Liver (tissue), 9 donors: ENCODE data around the gene TTC29. TPM values are rescaled to one million over a fixed set of nuclear protein-coding genes. Genes with fewer than 3 reads are reported as not detected.
A peak's percentile ranks its signal among the peaks of the same experiment; 100 is the strongest.

Experiments
- DNase-seq: peaks from one replicate; pipeline ENCODE4 v3.0.0-alpha.2; 2017; ENCODE audit warnings: low spot score
- H3K27ac ChIP-seq, 2 donors: one replicate each; pipeline ENCODE4 v1.7.0; 2013; ENCODE audit warnings: inconsistent platforms in 2 of 2, low read length in 2 of 2, control low read depth in 1 of 2, low read depth in 1 of 2, mild to moderate bottlenecking in 1 of 2
- H3K27me3 ChIP-seq, 4 donors: one replicate each; pipeline versions ENCODE4 v1.6.1 to v1.7.0; 2013; ENCODE audit warnings: low read length in 3 of 4, inconsistent platforms in 1 of 4, mild to moderate bottlenecking in 1 of 4, moderate library complexity in 1 of 4; ENCODE audit not compliant: control insufficient read depth in 4 of 4, insufficient read depth in 4 of 4
- H3K36me3 ChIP-seq, 4 donors: one replicate each; pipeline versions ENCODE4 v1.6.1 to v1.7.0; 2013; ENCODE audit warnings: low read length in 3 of 4, mild to moderate bottlenecking in 3 of 4, low read depth in 1 of 4, moderate library complexity in 1 of 4; ENCODE audit not compliant: control insufficient read depth in 4 of 4, insufficient read depth in 3 of 4
- H3K4me1 ChIP-seq, 4 donors: one replicate each; pipeline versions ENCODE4 v1.6.1 to v1.7.0; 2013; ENCODE audit warnings: low read length in 3 of 4, mild to moderate bottlenecking in 3 of 4, moderate library complexity in 1 of 4; ENCODE audit not compliant: control insufficient read depth in 4 of 4, insufficient read depth in 4 of 4
- H3K4me3 ChIP-seq, 3 donors: one replicate each; pipeline versions ENCODE4 v1.6.1 to v1.7.0; 2013; ENCODE audit warnings: low read length in 3 of 3, control low read depth in 1 of 3, low read depth in 1 of 3, mild to moderate bottlenecking in 1 of 3
- H3K9ac ChIP-seq, 2 donors: one replicate each; pipeline ENCODE4 v1.7.0; 2013; ENCODE audit warnings: low read length in 2 of 2, mild to moderate bottlenecking in 2 of 2, moderate library complexity in 2 of 2, control low read depth in 1 of 2, low read depth in 1 of 2
- H3K9me3 ChIP-seq, 4 donors: one replicate each; pipeline versions ENCODE4 v1.6.1 to v1.7.0; 2013; ENCODE audit warnings: low read length in 3 of 4; ENCODE audit not compliant: control insufficient read depth in 4 of 4
- ATF3 ChIP-seq: IDR thresholded peaks from 2 replicates; pipeline ENCODE4 v1.6.1; 2016; ENCODE audit warnings: antibody characterized with exemption
- CTCF ChIP-seq: fragments of 150-350 bp; IDR thresholded peaks from 2 replicates; pipeline ENCODE4 v1.5.1; 2017; ENCODE audit warnings: improper control_type of control experiment, low read depth, low read length; ENCODE audit not compliant: missing input control
- EGR1 ChIP-seq, 2 donors: IDR thresholded peaks; 2 replicates each; pipeline ENCODE4 v1.6.1; 2016 to 2018; ENCODE audit warnings: antibody characterized with exemption in 2 of 2, low read depth in 2 of 2
- FOXA1 ChIP-seq: IDR thresholded peaks from 2 replicates; pipeline ENCODE4 v1.6.1; 2016; ENCODE audit warnings: antibody characterized with exemption
- FOXA2 ChIP-seq: IDR thresholded peaks from 2 replicates; pipeline ENCODE4 v1.6.1; 2016; ENCODE audit warnings: antibody characterized with exemption
- HNF4A ChIP-seq, 2 donors: conservative IDR thresholded peaks; 2 replicates each; pipeline ENCODE4 v1.6.1; 2016; ENCODE audit warnings: antibody characterized with exemption in 2 of 2, mild to moderate bottlenecking in 2 of 2
- HNF4G ChIP-seq: IDR thresholded peaks from 2 replicates; pipeline ENCODE4 v1.6.1; 2016; ENCODE audit warnings: antibody characterized with exemption
- JUND ChIP-seq, 2 donors: IDR thresholded peaks; 2 replicates each; pipeline ENCODE4 v1.6.1; 2016; ENCODE audit warnings: antibody characterized with exemption in 2 of 2
- MAX ChIP-seq: IDR thresholded peaks from 2 replicates; pipeline ENCODE4 v1.6.1; 2016; ENCODE audit warnings: antibody characterized with exemption
- NR2F2 ChIP-seq: IDR thresholded peaks from 2 replicates; pipeline ENCODE4 v1.6.1; 2016; ENCODE audit warnings: antibody characterized with exemption
- RAD21 ChIP-seq, 2 donors: IDR thresholded peaks; 2 replicates each; pipeline ENCODE4 v1.6.1; 2016; ENCODE audit warnings: antibody characterized with exemption in 2 of 2, mild to moderate bottlenecking in 2 of 2
- REST ChIP-seq: IDR thresholded peaks from 2 replicates; pipeline ENCODE4 v1.6.1; 2016; ENCODE audit warnings: antibody characterized with exemption, mild to moderate bottlenecking
- RXRA ChIP-seq, 2 donors: IDR thresholded peaks; 2 replicates each; pipeline ENCODE4 v1.6.1; 2017 to 2018; ENCODE audit warnings: antibody characterized with exemption in 2 of 2, mild to moderate bottlenecking in 1 of 2
- SP1 ChIP-seq: IDR thresholded peaks from 2 replicates; pipeline ENCODE4 v1.6.1; 2018; ENCODE audit warnings: antibody characterized with exemption, mild to moderate bottlenecking
- TAF1 ChIP-seq: conservative IDR thresholded peaks from 2 replicates; pipeline ENCODE4 v1.6.1; 2016; ENCODE audit warnings: antibody characterized with exemption, mild to moderate bottlenecking
- YY1 ChIP-seq: IDR thresholded peaks from 2 replicates; pipeline ENCODE4 v1.6.1; 2016; ENCODE audit warnings: antibody characterized with exemption, mild to moderate bottlenecking
- ZBTB33 ChIP-seq: IDR thresholded peaks from 2 replicates; pipeline ENCODE4 v1.6.1; 2016; ENCODE audit warnings: antibody characterized with exemption
- WGBS: extraction: QIAGEN DNeasy Blood & Tissue Kit; methylation state at CpG from one replicate; pipeline ENCODE4 v1.1.7; 2013; 5-methylcytosine and 5-hydroxymethylcytosine counted together
- polyA plus RNA-seq, 2 donors: library from polyadenylated mRNA; stranded (reverse) in 1 of 2; unstranded in 1 of 2; fragments of 200-250 nt in 1 of 2; fragments of >200 nt in 1 of 2; fragmentation: Nextera tagmentation in 1 of 2; extraction: Ambion mirVana in 1 of 2; gene quantifications; one replicate each; pipeline versions ENCODE4 v1.2.1 to v1.2.3, GENCODE V29; 2013 to 2015
- total RNA-seq, 2 donors: library from RNA; depleted of rRNA; stranded (reverse); fragments of >200 nt; gene quantifications; one replicate each; pipeline ENCODE4 v1.2.3, GENCODE V29; 2014
- donor health status: healthy.
- donor health status: healthy.
- donor health status: healthy.
- donor health status: healthy.
- donor health status: healthy.

Gene TTC29
- total RNA-seq, result not detected
- polyA plus RNA-seq, result not detected

- peak; percentile 86 for DNase-seq
- peaks cover 0 to 6% (median 2%) of the 10 kb centered on the region in 4 donors for H3K27me3 ChIP-seq
- WGBS, result 3% methylated on average over 39 of the region's 39 CpGs
- H3K4me3 ChIP-seq, result peak within 1 kb of the TSS; percentile 20 to 48 (median 47)
- H3K27ac ChIP-seq, result no peak within 1 kb of the TSS
- no peak within 1 kb of the TSS for H3K9ac ChIP-seq
- TF ChIP-seq NR2F2 (no peak), ATF3 (no peak), ZBTB33 (no peak), YY1 (no peak), JUND (IDR thresholded peaks at IDR 0.05) (no peak), TAF1 (no peak), RAD21 (IDR thresholded peaks at IDR 0.05) (no peak)
- H3K9me3 ChIP-seq, result no peaks in the 10 kb centered on the region
- peaks cover 0 to 14% (median 9%) of the 10 kb centered on the region in 4 donors for H3K4me1 ChIP-seq
- H3K36me3 ChIP-seq, result no peaks in the 10 kb centered on the region
These were observed at the start of gene TTC29 for GRCh38 chr4:146945556-146946374. Gene TTC29 (minus strand): TSS chr4:146945864. CDS start chr4:146939895, 5,969 bp downstream.

- Histone ChIP-seq H3K36me3 (no peaks in the 10 kb centered on the region), H3K27me3 (no peaks in the 10 kb centered on the region), H3K9ac (no peak overlapping the region), H3K9me3 (peaks cover 0 to 2% (median 0%) of the 10 kb centered on the region in 4 donors), H3K4me3 (no peak overlapping the region), H3K27ac (no peak overlapping the region), H3K4me1 (no peaks in the 10 kb centered on the region)
- no peak for DNase-seq
- no peak for TF ChIP-seq CTCF
- no peak for TF ChIP-seq RAD21 (IDR thresholded peaks at IDR 0.05)
- no peak for TF ChIP-seq HNF4A (conservative IDR thresholded peaks at IDR 0.05)
- no peak for TF ChIP-seq REST
- TF ChIP-seq TAF1, result no peak
- TF ChIP-seq FOXA1, result no peak
- no peak for TF ChIP-seq EGR1 (IDR thresholded peaks at IDR 0.05; ENCODE audit: low read depth in 2 of 2)
- TF ChIP-seq ZBTB33, result no peak
- TF ChIP-seq RXRA (IDR thresholded peaks at IDR 0.05), result no peak
- TF ChIP-seq HNF4G, result no peak
- TF ChIP-seq FOXA2, result no peak
- TF ChIP-seq SP1, result no peak
- TF ChIP-seq MAX, result no peak
- WGBS, result 58% methylated on average over 4 of the region's 4 CpGs
These were observed 36.0 kb upstream of the TTC29 start for GRCh38 chr4:146981651-146982050.
